Endodermal cell (in vitro differentiated cells): ENCODE data around the gene FABP1. TPM values are rescaled to one million over a fixed set of nuclear protein-coding genes. Genes with fewer than 3 reads are reported as not detected.

Experiments
- DNase-seq: peaks from one replicate; pipeline ENCODE4 v3.0.0-alpha.2; 2017
- H3K27ac ChIP-seq: 2 replicates; pipeline ENCODE4 v1.5.1; 2013; ENCODE audit warnings: mild to moderate bottlenecking, low read depth, low read length, moderate library complexity
- H3K27me3 ChIP-seq: 2 replicates; pipeline ENCODE4 v1.6.1; 2013; ENCODE audit warnings: mild to moderate bottlenecking, low read length, moderate library complexity; ENCODE audit not compliant: insufficient read depth, control insufficient read depth, poor library complexity, severe bottlenecking
- H3K36me3 ChIP-seq: 2 replicates; pipeline ENCODE4 v1.7.0; 2013; ENCODE audit warnings: mild to moderate bottlenecking, low read length, moderate library complexity; ENCODE audit not compliant: control insufficient read depth, insufficient read depth
- H3K4me1 ChIP-seq: one replicate; pipeline ENCODE4 v1.7.0; 2013; ENCODE audit warnings: low read length; ENCODE audit not compliant: control insufficient read depth, insufficient read depth
- H3K4me3 ChIP-seq: 2 replicates; pipeline ENCODE4 v1.5.1; 2013; ENCODE audit warnings: mild to moderate bottlenecking, low read length, moderate library complexity
- H3K9ac ChIP-seq: 2 replicates; pipeline ENCODE4 v1.6.1; 2013; ENCODE audit warnings: mild to moderate bottlenecking, low read length, moderate library complexity; ENCODE audit not compliant: poor library complexity, severe bottlenecking; ENCODE audit errors: extremely low read depth
- H3K9me3 ChIP-seq: 2 replicates; pipeline ENCODE4 v1.6.1; 2013; ENCODE audit warnings: mild to moderate bottlenecking, low read length, moderate library complexity; ENCODE audit not compliant: control insufficient read depth
- H3K27ac Mint-ChIP-seq: 2 replicates; pipeline ENCODE4 v1.8.0; 2020; ENCODE audit warnings: mixed read lengths
- H3K27me3 Mint-ChIP-seq: 2 replicates; pipeline ENCODE4 v1.8.0; 2021; ENCODE audit warnings: mild to moderate bottlenecking, mixed read lengths; ENCODE audit not compliant: insufficient read depth
- H3K36me3 Mint-ChIP-seq: 2 replicates; pipeline ENCODE4 v1.8.0; 2020; ENCODE audit warnings: low read depth, mixed read lengths
- H3K4me1 Mint-ChIP-seq: 2 replicates; pipeline ENCODE4 v1.8.0; 2020; ENCODE audit warnings: mixed read lengths
- H3K4me3 Mint-ChIP-seq: 2 replicates; pipeline ENCODE4 v1.8.0; 2020; ENCODE audit warnings: mild to moderate bottlenecking, moderate library complexity, mixed read lengths
- H3K9me3 Mint-ChIP-seq: 2 replicates; pipeline ENCODE4 v1.8.0; 2020; ENCODE audit warnings: mild to moderate bottlenecking, mixed read lengths
- WGBS, 2 experiments: methylation state at CpG; one replicate each; pipeline versions ENCODE4 v1.1.5 to v1.1.7; 2013; ENCODE audit warnings: missing lambda C conversion rate in 2 of 2, mixed read lengths in 1 of 2; ENCODE audit not compliant: insufficient coverage in 1 of 2, insufficient read length in 1 of 2; 5-methylcytosine and 5-hydroxymethylcytosine counted together
- total RNA-seq, 2 donors: library from RNA; stranded (reverse); fragmentation: NEBNext Ultra II Directional in 1 of 2; extraction: Animal tissue kit (Norgen Biotek cat#: 25700) in 1 of 2; gene quantifications; 2 replicates in 1 of 2; 3 replicates in 1 of 2; pipeline ENCODE4 v1.2.1, GENCODE V29; 2021
- TF ChIP-seq, protein P1 (sequence below): fragments of 200-600 bp; sonication (generic); conservative IDR thresholded peaks from 2 replicates; pipeline ENCODE4 v1.5.0; 2021; ENCODE audit warnings: antibody characterized with exemption, mild to moderate bottlenecking

FABP1 gene
- total RNA-seq, 2 donors from 2014 or later: not detected

DNA sequence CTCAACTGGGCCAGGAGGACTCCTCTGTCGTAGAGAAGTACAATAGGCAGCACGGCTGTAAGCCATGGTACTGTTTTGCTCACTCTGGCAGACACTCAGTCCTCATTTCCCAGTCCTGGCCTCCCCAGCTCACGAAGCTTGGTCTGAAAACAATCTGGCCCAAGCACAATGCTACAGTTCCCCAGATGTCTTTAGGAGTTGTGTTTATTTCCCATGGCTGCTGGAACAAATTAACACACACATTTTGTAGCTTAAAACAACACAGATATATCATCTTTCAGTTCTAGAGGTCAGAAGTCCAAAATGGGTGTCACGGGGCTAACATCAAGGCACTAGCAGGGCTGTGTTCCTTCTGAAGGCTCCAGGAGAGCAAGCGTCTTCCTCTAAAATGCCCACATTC, 13.0 kb downstream of the FABP1 start:
- no peak overlapping the region for H3K4me3 Mint-ChIP-seq
- peaks cover 22% of the 10 kb centered on the region for H3K27me3 Mint-ChIP-seq

DNA sequence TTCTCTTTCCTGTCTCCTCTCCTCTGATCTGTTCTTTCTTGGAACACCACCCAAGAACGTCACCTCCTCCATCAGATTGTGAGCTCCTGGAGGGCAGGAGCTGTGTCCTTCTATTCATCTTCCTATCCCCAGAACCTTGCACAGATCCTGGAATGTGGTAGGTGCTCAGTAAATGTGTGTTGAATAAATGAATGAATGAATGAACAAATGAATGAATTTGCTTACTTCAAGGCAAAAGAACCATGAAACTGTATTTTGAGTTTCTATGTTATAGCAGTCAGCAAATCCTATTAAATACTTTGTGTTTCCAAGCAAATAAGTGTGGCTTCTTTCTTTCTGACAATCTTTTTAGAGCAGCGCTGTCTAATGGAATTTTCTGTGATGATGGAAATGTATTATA, 14.8 kb downstream of the FABP1 start:
- Histone ChIP-seq H3K9ac (no peak overlapping the region), H3K4me3 (no peak overlapping the region), H3K4me1 (peaks cover 7% of the 10 kb centered on the region), H3K36me3 (no peaks in the 10 kb centered on the region), H3K27me3 (peaks cover 65% of the 10 kb centered on the region), H3K9me3 (no peaks in the 10 kb centered on the region), H3K27ac (no peak overlapping the region)
- DNase-seq: no peak
- no peak overlapping the region for H3K27ac Mint-ChIP-seq
- peaks cover 9% of the 10 kb centered on the region for H3K4me1 Mint-ChIP-seq
- peaks cover under 1% of the 10 kb centered on the region for H3K9me3 Mint-ChIP-seq
- no peak overlapping the region for H3K4me3 Mint-ChIP-seq
- TF ChIP-seq, protein P1, sequence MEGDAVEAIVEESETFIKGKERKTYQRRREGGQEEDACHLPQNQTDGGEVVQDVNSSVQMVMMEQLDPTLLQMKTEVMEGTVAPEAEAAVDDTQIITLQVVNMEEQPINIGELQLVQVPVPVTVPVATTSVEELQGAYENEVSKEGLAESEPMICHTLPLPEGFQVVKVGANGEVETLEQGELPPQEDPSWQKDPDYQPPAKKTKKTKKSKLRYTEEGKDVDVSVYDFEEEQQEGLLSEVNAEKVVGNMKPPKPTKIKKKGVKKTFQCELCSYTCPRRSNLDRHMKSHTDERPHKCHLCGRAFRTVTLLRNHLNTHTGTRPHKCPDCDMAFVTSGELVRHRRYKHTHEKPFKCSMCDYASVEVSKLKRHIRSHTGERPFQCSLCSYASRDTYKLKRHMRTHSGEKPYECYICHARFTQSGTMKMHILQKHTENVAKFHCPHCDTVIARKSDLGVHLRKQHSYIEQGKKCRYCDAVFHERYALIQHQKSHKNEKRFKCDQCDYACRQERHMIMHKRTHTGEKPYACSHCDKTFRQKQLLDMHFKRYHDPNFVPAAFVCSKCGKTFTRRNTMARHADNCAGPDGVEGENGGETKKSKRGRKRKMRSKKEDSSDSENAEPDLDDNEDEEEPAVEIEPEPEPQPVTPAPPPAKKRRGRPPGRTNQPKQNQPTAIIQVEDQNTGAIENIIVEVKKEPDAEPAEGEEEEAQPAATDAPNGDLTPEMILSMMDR: no peak
- H3K36me3 Mint-ChIP-seq: no peaks in the 10 kb centered on the region
- 97% methylated on average over 2 of the region's 2 CpGs; no CpG with 5 or more reads in 1 of the 2 experiments for WGBS, 2 experiments
- H3K27me3 Mint-ChIP-seq: peaks cover 25% of the 10 kb centered on the region

More for the DNA sequence above, 13.0 kb downstream of the FABP1 start:
- 67 to 86% methylated on average over 2 to 5 of the region's 5 CpGs for WGBS, 2 experiments
- H3K9me3 Mint-ChIP-seq: no peaks in the 10 kb centered on the region
- no peak for DNase-seq
- Histone ChIP-seq H3K9me3 (no peaks in the 10 kb centered on the region), H3K4me1 (peaks cover 7% of the 10 kb centered on the region), H3K9ac (no peak overlapping the region), H3K27me3 (peaks cover 75% of the 10 kb centered on the region), H3K4me3 (no peak overlapping the region), H3K27ac (no peak overlapping the region), H3K36me3 (no peaks in the 10 kb centered on the region)
- H3K27ac Mint-ChIP-seq: no peak overlapping the region
- TF ChIP-seq, protein P1: no peak
- peaks cover 9% of the 10 kb centered on the region for H3K4me1 Mint-ChIP-seq
- H3K36me3 Mint-ChIP-seq: no peaks in the 10 kb centered on the region

DNA sequence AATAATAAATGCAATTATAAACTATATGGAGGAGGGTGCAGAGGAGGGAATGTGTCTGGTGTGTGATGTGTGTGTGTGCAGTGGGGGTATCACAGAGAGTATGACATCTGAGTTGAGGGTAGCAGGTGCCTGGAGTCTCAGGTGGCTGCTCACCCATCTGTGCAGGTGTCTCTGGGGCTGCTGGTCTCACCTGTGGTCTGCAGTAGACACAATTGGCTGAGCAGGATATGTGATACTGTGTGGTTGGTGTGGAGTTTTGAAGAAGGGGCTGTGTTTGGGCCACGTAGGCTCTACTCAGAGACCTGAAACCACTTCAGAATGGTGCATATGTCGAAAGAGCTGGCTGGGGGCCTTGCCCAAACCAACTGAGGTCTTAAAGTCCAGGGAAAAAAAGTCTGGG, 17.0 kb downstream of the FABP1 start:
- Histone ChIP-seq H3K36me3 (no peaks in the 10 kb centered on the region), H3K9ac (no peak overlapping the region), H3K4me1 (peaks cover 7% of the 10 kb centered on the region), H3K9me3 (no peaks in the 10 kb centered on the region), H3K27ac (no peak overlapping the region), H3K27me3 (peaks cover 43% of the 10 kb centered on the region), H3K4me3 (no peak overlapping the region)
- no peaks in the 10 kb centered on the region for H3K36me3 Mint-ChIP-seq
- WGBS, 2 experiments: 83 to 90% methylated on average over 2 of the region's 2 CpGs
- H3K4me3 Mint-ChIP-seq: no peak overlapping the region
- TF ChIP-seq, protein P1: no peak
- H3K27me3 Mint-ChIP-seq: peaks cover 16% of the 10 kb centered on the region
- no peak for DNase-seq
- peaks cover 6% of the 10 kb centered on the region for H3K4me1 Mint-ChIP-seq
- H3K9me3 Mint-ChIP-seq: peaks cover 7% of the 10 kb centered on the region
- no peak overlapping the region for H3K27ac Mint-ChIP-seq
